Skeletal muscle tissue (tissue), 4 donors: Measurements from ENCODE around the gene KLK12. TPM values are rescaled to one million over a fixed set of nuclear protein-coding genes. Genes with fewer than 3 reads are reported as not detected.

ENCODE experiments used
- H3K27ac ChIP-seq: one replicate; pipeline ENCODE4 v1.7.0; 2013; ENCODE audit warnings: mild to moderate bottlenecking, low read depth, low read length, inconsistent platforms
- H3K27me3 ChIP-seq, 3 donors: one replicate each; pipeline ENCODE4 v1.7.0; 2013; ENCODE audit warnings: low read length in 3 of 3; ENCODE audit not compliant: control insufficient read depth in 3 of 3, insufficient read depth in 3 of 3
- H3K36me3 ChIP-seq, 3 donors: one replicate each; pipeline ENCODE4 v1.7.0; 2013; ENCODE audit warnings: low read length in 3 of 3; ENCODE audit not compliant: control insufficient read depth in 3 of 3, insufficient read depth in 3 of 3
- H3K4me1 ChIP-seq, 3 donors: one replicate each; pipeline ENCODE4 v1.7.0; 2013; ENCODE audit warnings: low read length in 3 of 3, mild to moderate bottlenecking in 3 of 3; ENCODE audit not compliant: control insufficient read depth in 3 of 3, insufficient read depth in 3 of 3
- H3K4me3 ChIP-seq, 3 donors: one replicate each; pipeline ENCODE4 v1.7.0; 2013; ENCODE audit warnings: low read length in 3 of 3
- H3K9ac ChIP-seq, 3 donors: one replicate each; pipeline ENCODE4 v1.7.0; 2013; ENCODE audit warnings: low read length in 3 of 3, mild to moderate bottlenecking in 3 of 3, moderate library complexity in 2 of 3, low read depth in 1 of 3
- H3K9me3 ChIP-seq, 3 donors: one replicate each; pipeline ENCODE4 v1.7.0; 2013; ENCODE audit warnings: low read length in 3 of 3; ENCODE audit not compliant: control insufficient read depth in 3 of 3
- total RNA-seq: library from RNA; depleted of rRNA; stranded (reverse); fragments of >200 nt; gene quantifications from one replicate; pipeline ENCODE4 v1.2.3, GENCODE V29; 2014
- donor health status: Osteomylitis.

The KLK12 gene
- total RNA-seq, 1 donor from 2014 or later, result not detected

DNA sequence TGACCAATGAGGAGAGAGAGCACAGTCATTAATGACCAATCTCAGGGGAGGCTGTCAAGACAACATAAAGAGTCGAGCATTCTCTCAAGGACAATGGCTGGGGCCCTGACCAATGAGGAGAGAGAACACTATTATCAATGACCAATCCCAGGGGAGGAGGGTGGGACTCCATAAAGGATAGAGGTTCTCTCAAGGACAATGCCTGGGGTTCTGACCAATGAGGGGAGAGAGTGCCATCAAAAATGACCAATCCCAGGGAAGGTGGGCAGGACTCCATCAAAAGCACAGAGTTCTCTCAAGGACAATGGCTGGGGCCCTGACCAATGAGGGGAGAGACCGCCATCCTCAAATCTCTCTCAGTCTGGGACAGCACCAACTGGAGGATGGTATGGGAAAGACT, 5.1 kb downstream of the KLK12 start:
- Histone ChIP-seq H3K27me3 (peaks cover 4 to 23% (median 11%) of the 10 kb centered on the region in 3 donors), H3K4me3 (no peak overlapping the region), H3K4me1 (no peaks in the 10 kb centered on the region), H3K27ac (no peak overlapping the region), H3K9ac (no peak overlapping the region), H3K36me3 (no peaks in the 10 kb centered on the region), H3K9me3 (peaks cover 0 to 2% (median 0%) of the 10 kb centered on the region in 3 donors)

- Histone ChIP-seq H3K9ac (no peak overlapping the region), H3K4me1 (no peaks in the 10 kb centered on the region), H3K9me3 (peaks cover 0 to 5% (median 0%) of the 10 kb centered on the region in 3 donors), H3K4me3 (no peak overlapping the region), H3K27me3 (peaks cover 10 to 35% (median 18%) of the 10 kb centered on the region in 3 donors), H3K36me3 (no peaks in the 10 kb centered on the region), H3K27ac (no peak overlapping the region)
Observed at GRCh38 chr19:51027873-51028272, 6.9 kb downstream of the KLK12 start.

DNA sequence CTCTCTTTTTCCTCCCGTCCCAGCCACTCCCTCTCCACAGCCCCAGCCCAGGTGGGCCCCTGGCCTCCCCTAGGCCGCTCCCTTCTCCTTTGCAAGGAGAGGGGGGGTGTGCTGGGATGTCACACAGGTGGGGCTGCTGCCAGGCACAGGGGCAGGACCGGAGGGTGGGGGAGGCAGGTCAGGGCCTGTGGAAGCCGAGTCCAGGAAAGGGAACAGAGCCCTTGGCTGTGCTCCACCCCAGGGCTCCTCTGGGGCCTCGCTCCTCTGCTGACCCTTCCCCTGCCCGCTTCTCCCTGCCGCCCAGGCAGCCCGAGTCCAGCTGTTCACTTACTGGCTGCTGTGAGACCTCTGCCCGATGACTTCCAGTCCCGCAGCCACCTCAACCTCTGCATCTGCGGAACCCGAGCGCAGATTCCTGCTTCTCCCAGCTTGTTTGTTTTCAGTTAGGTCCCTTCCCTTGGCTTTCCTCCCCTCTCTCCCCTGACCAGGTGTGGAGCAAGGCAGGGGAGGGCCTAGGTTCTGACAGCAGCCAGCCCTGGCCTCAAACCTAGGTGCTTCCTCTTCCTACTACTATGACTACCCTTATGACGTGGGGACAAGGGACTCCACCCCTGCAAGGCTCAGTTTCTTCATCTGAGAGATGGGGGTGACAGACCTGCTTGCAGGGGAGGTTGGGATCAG, 7.5 kb downstream of the KLK12 start:
- Histone ChIP-seq H3K36me3 (no peaks in the 10 kb centered on the region), H3K4me3 (no peak overlapping the region), H3K9ac (no peak overlapping the region), H3K4me1 (no peaks in the 10 kb centered on the region), H3K9me3 (peaks cover 0 to 5% (median 0%) of the 10 kb centered on the region in 3 donors), H3K27me3 (peaks cover 10 to 41% (median 19%) of the 10 kb centered on the region in 3 donors), H3K27ac (no peak overlapping the region)

GRCh38 chr19:51026554-51026831, 8.3 kb downstream of the KLK12 start, which contains the start of gene KLK11:
Gene KLK11, minus strand, starts transcription at chr19:51026616. Its CDS starts 985 bp downstream, at chr19:51025631.
- H3K9ac ChIP-seq, result no peak within 1 kb of the TSS
- H3K9me3 ChIP-seq, result peaks cover 0 to 3% (median 0%) of the 10 kb centered on the region in 3 donors
- peaks cover 10 to 41% (median 19%) of the 10 kb centered on the region in 3 donors for H3K27me3 ChIP-seq
- no peak within 1 kb of the TSS for H3K4me3 ChIP-seq
- no peak within 1 kb of the TSS for H3K27ac ChIP-seq
- no peaks in the 10 kb centered on the region for H3K4me1 ChIP-seq
- no peaks in the 10 kb centered on the region for H3K36me3 ChIP-seq

DNA sequence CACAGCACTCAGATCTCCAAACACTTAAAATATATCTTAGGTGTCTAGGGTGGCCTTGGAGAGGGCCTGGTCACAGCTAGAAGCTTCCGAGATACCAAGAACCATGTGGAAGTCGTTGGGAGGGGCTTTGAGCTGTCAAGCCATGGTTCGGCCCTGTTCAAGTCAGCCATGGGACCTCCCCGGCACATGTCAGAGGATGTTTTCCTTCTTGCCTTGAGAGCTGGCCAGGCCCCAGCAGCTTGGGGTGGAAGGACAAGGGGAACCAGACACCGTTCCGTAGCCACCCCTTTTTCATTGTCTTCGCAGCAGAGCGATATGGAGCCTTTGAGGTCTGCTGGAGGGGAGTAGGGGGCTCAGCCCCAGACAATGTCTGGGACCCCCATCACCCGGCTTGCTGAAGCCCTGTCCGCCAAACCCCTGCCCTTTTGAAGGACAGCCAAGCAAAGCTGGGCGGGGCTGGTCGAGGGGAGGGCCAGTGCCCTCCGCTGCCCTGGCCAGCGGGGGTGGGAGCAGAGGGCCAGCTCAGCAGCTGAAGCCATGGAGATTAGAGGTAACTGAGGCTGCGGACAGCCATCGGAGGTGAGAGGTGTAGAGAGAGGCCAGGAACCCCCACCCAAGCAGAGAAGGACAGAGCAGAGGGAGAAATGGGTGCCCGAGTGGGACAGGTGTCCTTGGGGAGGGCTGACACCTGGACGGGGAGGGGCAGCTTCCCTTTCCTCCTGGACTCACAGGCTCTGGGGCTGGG, 8.8 kb downstream of the KLK12 start:
- Histone ChIP-seq H3K4me1 (no peaks in the 10 kb centered on the region), H3K27me3 (peaks cover 10 to 41% (median 19%) of the 10 kb centered on the region in 3 donors), H3K9ac (no peak overlapping the region), H3K36me3 (no peaks in the 10 kb centered on the region), H3K9me3 (peaks cover 0 to 3% (median 0%) of the 10 kb centered on the region in 3 donors), H3K27ac (no peak overlapping the region), H3K4me3 (no peak overlapping the region)

DNA sequence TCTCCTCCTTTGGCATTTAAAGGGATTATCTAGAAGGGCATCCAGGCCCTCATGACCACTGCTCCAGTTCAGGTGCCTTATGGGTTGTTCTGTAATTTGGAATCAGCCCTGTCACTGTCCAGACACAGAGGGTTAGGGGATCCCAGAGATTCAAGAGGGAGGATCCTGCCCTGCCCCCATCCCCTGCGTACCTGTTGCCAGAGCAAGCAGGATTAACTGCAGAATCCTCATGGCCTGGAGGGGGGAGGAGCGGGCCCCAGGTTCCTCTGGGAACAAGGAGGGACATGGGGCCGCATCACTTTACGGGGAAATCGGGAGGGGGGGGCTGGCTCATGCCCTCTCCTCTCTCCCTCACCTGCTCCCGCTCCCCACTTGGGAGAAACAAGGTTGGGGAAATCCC, 9.4 kb downstream of the KLK12 start:
- Histone ChIP-seq H3K4me3 (no peak overlapping the region), H3K27ac (no peak overlapping the region), H3K9me3 (peaks cover 0 to 3% (median 0%) of the 10 kb centered on the region in 3 donors), H3K36me3 (no peaks in the 10 kb centered on the region), H3K9ac (no peak overlapping the region), H3K4me1 (no peaks in the 10 kb centered on the region), H3K27me3 (peaks cover 10 to 38% (median 19%) of the 10 kb centered on the region in 3 donors)

DNA sequence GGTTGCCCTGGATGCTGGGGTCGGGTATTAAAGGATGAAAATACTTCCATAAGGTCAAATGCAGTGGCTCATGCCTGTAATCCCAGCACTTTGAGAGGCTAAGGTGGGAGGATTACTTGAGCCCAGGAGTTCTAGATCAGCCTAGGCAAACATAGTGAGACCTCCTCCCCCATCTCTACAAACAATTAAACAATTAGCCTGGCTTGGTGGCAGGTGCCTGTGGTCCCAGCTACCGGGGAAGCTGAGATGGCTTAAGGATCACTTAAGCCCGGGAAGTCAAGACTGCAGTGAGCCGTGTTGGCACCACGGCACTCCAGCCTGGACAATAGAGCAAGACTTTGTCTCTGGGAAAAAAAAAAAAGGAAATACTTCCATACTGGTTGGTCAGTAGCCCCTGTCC, 9.9 kb downstream of the KLK12 start:
- Histone ChIP-seq H3K9ac (no peak overlapping the region), H3K4me1 (no peaks in the 10 kb centered on the region), H3K9me3 (peaks cover 0 to 3% (median 0%) of the 10 kb centered on the region in 3 donors), H3K4me3 (no peak overlapping the region), H3K27ac (no peak overlapping the region), H3K36me3 (no peaks in the 10 kb centered on the region), H3K27me3 (peaks cover 15 to 40% (median 22%) of the 10 kb centered on the region in 3 donors)

GRCh38 chr19:51023946-51024345, 10.9 kb downstream of the KLK12 start:
- Histone ChIP-seq H3K27ac (no peak overlapping the region), H3K9me3 (peaks cover 0 to 3% (median 0%) of the 10 kb centered on the region in 3 donors), H3K4me1 (no peaks in the 10 kb centered on the region), H3K36me3 (no peaks in the 10 kb centered on the region), H3K9ac (no peak overlapping the region), H3K4me3 (no peak overlapping the region), H3K27me3 (peaks cover 21 to 47% (median 30%) of the 10 kb centered on the region in 3 donors)

GRCh38 chr19:51022526-51022925, 12.3 kb downstream of the KLK12 start:
- Histone ChIP-seq H3K9ac (no peak overlapping the region), H3K36me3 (no peaks in the 10 kb centered on the region), H3K27me3 (peaks cover 24 to 49% (median 27%) of the 10 kb centered on the region in 3 donors), H3K9me3 (peaks cover 0 to 3% (median 0%) of the 10 kb centered on the region in 3 donors), H3K4me3 (no peak overlapping the region), H3K27ac (no peak overlapping the region), H3K4me1 (no peaks in the 10 kb centered on the region)
